ENCODE data around the gene NEUROD2.

NEUROD2 gene

GRCh38 chr17:39578272-39578671 is 29.4 kb downstream of the NEUROD2 start:
- no peak for FAIRE-seq

- FAIRE-seq: no peak
Measured at GRCh38 chr17:39576187-39576586, 31.5 kb downstream of the NEUROD2 start.

GRCh38 chr17:39573447-39574298 is 34.0 kb downstream of the NEUROD2 start:
- FAIRE-seq: no peak

- no peak for FAIRE-seq
Measured at GRCh38 chr17:39572121-39572520, 35.6 kb downstream of the NEUROD2 start.

GRCh38 chr17:39569126-39569525 is 38.6 kb downstream of the NEUROD2 start:
- no peak for FAIRE-seq

- no peak for FAIRE-seq
Measured at GRCh38 chr17:39568702-39569101, 39.0 kb downstream of the NEUROD2 start.

GRCh38 chr17:39566094-39566850 is 41.4 kb downstream of the NEUROD2 start:
- no peak for FAIRE-seq

GRCh38 chr17:39564211-39564848 is 43.4 kb downstream of the NEUROD2 start:
- FAIRE-seq: no peak

- no peak for FAIRE-seq
Measured at GRCh38 chr17:39563476-39563875, 44.2 kb downstream of the NEUROD2 start.

- FAIRE-seq: no peak
Measured at GRCh38 chr17:39562976-39563375, 44.7 kb downstream of the NEUROD2 start.

GRCh38 chr17:39562395-39562794 is 45.3 kb downstream of the NEUROD2 start:
- no peak for FAIRE-seq

GRCh38 chr17:39556423-39556822 is 51.3 kb downstream of the NEUROD2 start:
- no peak for FAIRE-seq

- no peak for FAIRE-seq
Measured at GRCh38 chr17:39555368-39555767, 52.4 kb downstream of the NEUROD2 start.
